ENCODE measurements around the gene PCARE.

PCARE gene

DNA sequence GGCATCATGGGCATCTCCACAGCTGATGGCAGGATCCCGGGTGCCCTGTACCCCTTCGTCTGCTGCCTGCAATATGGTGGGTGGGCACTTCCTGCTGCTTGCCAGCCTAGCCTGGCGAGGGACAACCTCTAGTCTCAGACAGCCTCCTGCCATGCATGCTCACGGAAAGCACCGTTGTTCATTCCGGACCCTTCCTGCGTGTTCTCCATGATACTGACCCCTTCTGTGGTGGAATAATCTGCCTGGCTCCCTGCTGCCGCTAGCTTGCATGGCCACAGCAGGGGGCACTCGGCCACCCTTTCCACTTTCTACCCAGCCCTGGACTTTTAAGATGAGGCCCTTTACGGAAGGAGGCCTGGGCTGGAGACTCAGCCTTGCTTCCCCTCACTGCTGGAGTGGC, 12.0 kb downstream of the PCARE start:
- no peak for DNase-seq

GRCh38 chr2:29061616-29062015, 12.7 kb downstream of the PCARE start:
- DNase-seq = peak in 1 of 2 experiments; percentile 41

- DNase-seq = no peak
Measured at GRCh38 chr2:29061176-29061575, 13.1 kb downstream of the PCARE start.

GRCh38 chr2:29060441-29060840, 13.9 kb downstream of the PCARE start:
- DNase-seq = no peak

- DNase-seq = no peak
Measured at GRCh38 chr2:29059624-29060023, 14.7 kb downstream of the PCARE start.

- DNase-seq = no peak
Measured at GRCh38 chr2:29057006-29057405, 17.3 kb downstream of the PCARE start.

DNA sequence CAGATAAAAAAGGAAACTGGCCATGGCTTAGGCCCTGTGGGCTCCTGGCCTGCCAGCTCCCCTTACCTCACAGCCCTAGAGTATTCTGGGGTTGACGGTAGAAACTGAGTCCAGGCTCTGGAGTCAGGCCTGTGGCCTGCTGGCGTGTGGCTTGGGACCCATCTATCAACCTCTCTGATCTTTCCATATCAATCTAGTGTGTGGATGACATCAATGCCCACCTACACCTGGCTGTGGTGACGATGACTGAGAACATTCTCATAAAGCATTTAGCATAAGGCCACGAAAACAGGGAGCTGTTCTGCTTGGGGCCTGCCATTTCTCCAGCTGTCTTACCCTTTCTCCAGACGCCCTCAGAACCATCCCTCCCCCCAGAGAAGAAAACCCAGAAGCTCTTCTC, 17.9 kb downstream of the PCARE start:
- DNase-seq = no peak

- DNase-seq = no peak
Measured at GRCh38 chr2:29055601-29056000, 18.7 kb downstream of the PCARE start.

DNA sequence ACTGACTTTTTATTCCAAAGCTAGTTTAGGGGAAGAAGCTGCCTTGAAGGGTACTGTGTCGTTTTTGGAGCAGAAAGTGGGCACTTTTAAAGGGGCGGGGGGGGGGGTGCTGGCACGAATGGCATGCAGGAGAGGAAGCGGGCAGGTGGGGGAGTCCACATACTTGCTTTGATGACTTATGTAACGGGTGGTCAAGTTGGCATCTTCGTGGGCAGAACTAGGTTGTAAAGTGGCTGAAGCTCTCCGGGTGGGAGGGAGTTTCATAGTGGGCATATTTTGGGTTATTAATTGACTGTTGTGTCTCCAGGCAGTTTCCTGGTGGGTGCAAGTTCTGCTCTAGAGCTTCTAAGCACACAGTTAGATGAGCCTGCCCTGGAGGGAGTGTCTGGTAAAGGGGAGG, 19.9 kb downstream of the PCARE start:
- no peak for DNase-seq

GRCh38 chr2:29053670-29054400, 20.5 kb downstream of the PCARE start:
- DNase-seq = no peak

DNA sequence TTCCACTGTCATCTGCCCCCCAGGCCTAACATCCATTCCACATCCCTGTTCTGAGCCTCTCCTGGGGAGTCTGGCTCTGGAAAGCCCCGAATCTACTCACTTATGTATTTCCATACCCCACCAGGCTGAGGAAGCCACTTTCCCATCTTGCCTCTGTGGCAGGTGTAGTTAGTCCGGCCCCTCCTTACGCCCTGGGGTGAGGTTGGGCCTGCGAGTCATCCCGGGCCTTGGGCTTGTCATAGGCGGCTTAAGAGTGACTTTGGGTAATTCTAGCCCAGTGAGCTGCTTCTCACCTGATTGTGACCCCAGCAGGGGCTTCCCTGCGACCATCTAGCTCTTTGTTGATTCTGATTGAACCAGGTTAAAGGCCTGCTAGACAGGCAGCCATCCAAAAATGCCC, 21.1 kb downstream of the PCARE start:
- no peak for DNase-seq

- no peak for DNase-seq
Measured at GRCh38 chr2:29052807-29053206, 21.5 kb downstream of the PCARE start.

DNA sequence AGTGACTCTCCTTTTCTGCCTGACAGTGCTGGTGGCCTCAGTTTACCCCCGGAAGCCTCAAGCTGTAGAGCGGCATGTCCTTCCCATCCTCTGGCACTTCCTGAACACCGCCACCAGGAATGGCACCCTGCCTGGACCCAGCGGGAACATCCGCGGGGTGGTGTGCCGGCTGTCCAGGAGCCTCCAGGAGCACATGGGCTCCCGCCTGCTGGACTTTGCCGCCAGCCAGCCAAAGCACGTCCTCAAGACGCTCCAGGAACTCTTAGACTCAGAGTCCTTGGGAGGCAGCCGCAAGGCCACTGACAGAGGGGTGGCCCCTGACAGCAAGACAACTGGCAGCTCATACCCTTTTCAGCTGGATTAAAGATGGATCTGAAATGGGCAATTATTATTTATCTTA, 22.6 kb downstream of the PCARE start:
- no peak for DNase-seq

DNA sequence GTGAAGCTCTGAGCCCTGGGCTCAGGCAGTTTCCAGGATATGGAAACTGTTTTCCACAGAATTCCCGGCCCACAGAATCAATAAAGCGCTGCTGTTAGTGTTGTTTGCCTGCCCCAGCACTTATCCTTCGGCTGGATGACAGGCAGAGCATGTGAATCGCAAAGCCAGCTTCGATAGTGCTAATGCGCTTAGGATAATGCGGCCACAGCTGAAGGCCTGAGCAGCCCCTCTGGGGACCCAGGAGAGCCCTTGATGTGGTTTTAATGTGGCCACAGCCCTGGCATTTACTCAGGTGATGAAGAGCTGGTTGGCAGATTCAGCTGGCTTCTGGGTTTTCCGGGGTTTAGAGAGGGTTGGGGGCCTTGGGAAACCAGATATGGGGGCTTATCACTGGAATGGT, 23.7 kb downstream of the PCARE start:
- peak; percentile 86 to 92 for DNase-seq

GRCh38 chr2:29047083-29047845, 27.1 kb downstream of the PCARE start:
- DNase-seq = peak; percentile 89 to 96

GRCh38 chr2:29046321-29046720, 28.0 kb downstream of the PCARE start:
- peak; percentile 37 to 74 for DNase-seq

DNA sequence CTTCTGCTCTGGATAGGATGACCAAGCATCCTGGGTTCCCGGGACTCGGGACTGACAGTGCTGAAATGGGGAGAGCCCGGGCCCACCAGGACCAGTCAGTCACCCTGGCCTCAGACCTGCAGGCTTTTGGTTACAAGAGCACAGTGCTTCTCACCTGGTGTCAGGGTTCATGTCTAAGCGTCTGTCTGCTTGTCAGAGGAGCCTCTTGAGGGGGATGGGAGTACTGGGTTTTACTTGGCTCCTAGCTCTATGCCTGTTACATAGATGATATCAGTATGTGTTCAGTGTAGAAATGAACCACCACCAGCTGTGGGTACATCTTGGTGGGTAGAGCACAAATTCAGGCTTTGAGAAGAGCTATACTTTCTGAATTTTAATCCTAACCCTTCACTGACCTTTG, 29.9 kb downstream of the PCARE start:
- no peak for DNase-seq

- DNase-seq = peak; percentile 91 to 97
Measured at GRCh38 chr2:29042561-29043075, 31.7 kb downstream of the PCARE start.

DNA sequence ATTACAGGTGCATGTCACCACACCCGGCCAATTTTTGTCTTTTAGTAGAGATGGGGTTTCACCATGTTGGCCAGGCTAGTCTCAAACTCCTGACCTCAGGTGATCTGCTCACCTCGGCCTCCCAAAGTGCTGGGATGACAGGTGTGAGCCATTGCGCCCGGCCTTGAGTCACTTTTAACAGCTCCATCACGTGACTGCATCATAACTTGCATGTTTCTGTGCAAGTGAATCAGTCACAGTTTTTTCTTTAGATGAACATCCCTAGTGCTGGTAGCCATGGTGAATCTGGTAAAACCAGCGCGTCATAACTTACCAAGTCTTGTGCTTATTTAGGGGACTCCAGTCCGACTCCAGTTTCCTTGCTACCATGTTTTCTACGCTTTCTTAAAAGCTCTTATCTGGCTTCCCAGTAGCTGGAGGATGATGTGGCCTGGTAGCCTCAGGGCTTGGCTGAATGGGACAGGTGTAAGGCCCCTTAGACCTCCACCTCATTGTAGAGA, 33.1 kb downstream of the PCARE start:
- DNase-seq = no peak

DNA sequence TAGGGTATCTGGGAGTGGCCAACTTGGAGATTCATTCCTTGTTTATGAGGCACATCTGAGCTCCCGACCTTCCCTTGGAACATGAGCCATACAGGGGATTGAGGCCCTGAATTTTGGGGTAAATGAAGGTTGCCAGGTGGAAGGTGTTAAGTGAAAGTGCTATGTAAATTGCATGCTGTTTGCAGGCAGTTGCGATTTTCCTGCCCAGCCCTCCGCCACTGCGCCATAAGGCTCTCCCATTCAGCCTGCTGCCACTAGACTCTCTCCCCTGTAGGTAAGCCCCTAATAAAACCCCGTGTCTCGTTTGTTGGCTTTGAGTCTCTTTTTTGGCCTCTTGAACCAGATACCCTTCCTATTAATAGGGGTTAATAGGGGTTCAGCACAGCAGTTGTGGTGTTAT, 33.8 kb downstream of the PCARE start:
- DNase-seq = peak; percentile 61 to 81

- no peak for DNase-seq
Measured at GRCh38 chr2:29039718-29040480, 34.4 kb downstream of the PCARE start.

- no peak for DNase-seq
Measured at GRCh38 chr2:29035016-29035745, 39.1 kb downstream of the PCARE start.

GRCh38 chr2:29033656-29034055, 40.7 kb downstream of the PCARE start:
- no peak for DNase-seq

Measured in NCI-H524 (cell line).